Measurements from ENCODE around the gene CPA5. TPM values are rescaled to one million over a fixed set of nuclear protein-coding genes. Genes with fewer than 3 reads are reported as not detected.
"Not testable (repeated sequence)": the region's sequence is repeated elsewhere in the genome, so short reads cannot be mapped to it uniquely, and the experiment has no call there.

Gene CPA5
- total RNA-seq, 2 donors from 2014 or later: 1.7 to 9.9 TPM

DNA sequence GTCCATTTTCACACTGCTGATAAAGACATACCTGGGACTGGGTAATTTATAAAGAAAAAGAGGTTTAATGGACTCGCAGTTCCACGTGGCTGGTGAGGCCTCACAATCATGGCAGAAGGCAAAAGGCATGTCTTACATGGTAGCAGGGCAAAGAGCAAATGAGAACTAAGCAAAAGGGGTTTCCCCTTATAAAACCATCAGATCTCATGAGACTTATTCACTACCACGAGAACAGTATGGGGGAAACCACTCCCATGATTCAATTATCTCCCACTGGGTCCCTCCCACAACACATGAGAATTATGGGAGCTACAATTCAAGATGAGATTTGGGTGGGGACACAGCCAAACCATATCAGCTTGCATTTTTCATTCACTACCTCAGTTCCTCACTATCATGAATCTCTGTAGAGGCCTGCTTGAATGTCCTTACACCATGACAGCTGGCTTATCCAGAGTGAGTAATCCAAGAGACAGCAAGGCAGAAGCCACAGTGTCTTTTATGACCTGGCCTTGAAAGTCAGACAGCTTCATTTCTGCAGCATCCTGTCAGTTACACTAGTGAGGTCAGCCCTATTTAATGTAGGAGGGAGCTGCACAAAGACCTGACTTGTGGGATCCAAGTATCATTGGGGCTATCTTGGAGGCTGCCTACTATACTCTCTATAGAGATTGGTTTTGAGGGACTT is 22.9 kb upstream of the CPA5 start:
- H3K9me3 Mint-ChIP-seq; H3K36me3 Mint-ChIP-seq; DNase-seq (ENCODE audit: low spot score in 2 of 2): not testable (repeated sequence)
- H3K27ac Mint-ChIP-seq: peak overlapping the region in 1 of 2 donors; percentile 32
- peak; percentile 34 to 91 for ATAC-seq

DNA sequence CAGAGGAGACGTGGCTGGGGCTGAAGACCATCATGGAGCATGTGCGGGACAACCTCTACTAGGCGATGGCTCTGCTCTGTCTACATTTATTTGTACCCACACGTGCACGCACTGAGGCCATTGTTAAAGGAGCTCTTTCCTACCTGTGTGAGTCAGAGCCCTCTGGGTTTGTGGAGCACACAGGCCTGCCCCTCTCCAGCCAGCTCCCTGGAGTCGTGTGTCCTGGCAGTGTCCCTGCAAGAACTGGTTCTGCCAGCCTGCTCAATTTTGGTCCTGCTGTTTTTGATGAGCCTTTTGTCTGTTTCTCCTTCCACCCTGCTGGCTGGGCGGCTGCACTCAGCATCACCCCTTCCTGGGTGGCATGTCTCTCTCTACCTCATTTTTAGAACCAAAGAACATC is 22.0 kb upstream of the CPA5 start:
- peak overlapping the region in 1 of 2 donors; percentile 12 for H3K27ac Mint-ChIP-seq
- H3K36me3 Mint-ChIP-seq: no peaks in the 10 kb centered on the region
- ATAC-seq (no peak), DNase-seq (ENCODE audit: low spot score in 2 of 2) (no peak)
- H3K9me3 Mint-ChIP-seq: peaks cover 0 to 9% of the 10 kb centered on the region in 2 donors

DNA sequence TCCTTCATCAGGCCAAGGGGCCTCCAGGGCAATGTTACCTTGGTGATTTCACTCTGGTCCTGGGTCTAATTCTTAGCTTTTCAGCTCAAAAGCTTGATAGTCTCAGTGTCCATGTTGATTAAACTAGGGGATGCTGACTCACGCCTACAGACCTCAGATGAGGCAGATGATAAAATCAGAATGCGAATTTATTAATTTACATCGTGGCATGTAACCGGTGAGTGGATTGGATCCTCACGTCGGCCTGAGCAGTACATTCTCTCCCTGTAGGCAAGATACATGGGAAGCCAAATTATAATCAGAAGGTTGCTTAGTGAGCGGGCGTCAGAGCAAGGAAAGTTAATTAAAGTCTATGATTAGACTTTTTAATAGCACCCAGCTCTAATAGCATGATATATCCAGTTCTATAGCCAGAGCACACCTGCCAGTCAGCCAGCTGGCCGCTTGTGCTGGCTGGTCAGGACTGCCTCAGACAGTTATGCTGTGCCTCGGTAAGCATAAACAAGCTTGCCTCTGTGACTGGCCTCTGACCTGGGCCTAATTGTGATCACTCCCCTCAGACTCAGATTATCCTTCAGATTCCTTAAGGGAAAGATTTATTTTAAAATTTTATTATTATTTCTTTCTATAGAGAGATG is 20.2 kb upstream of the CPA5 start:
- Mint-ChIP-seq H3K27ac (no peak overlapping the region), H3K36me3 (no peaks in the 10 kb centered on the region), H3K9me3 (peaks cover 0 to 4% of the 10 kb centered on the region in 2 donors)
- DNase-seq (ENCODE audit: low spot score in 2 of 2) (no peak), ATAC-seq (no peak)

- Mint-ChIP-seq H3K27ac (no peak overlapping the region), H3K36me3 (no peaks in the 10 kb centered on the region), H3K9me3 (no peaks in the 10 kb centered on the region)
- ATAC-seq (no peak), DNase-seq (ENCODE audit: low spot score in 2 of 2) (no peak)
These were observed 14.9 kb upstream of the CPA5 start for GRCh38 chr7:130329681-130330080.

- no peaks in the 10 kb centered on the region for H3K9me3 Mint-ChIP-seq
- no peaks in the 10 kb centered on the region for H3K36me3 Mint-ChIP-seq
- no peak overlapping the region for H3K27ac Mint-ChIP-seq
- no peak for DNase-seq (ENCODE audit: low spot score in 2 of 2)
- ATAC-seq: no peak
These were observed 12.2 kb upstream of the CPA5 start for GRCh38 chr7:130332259-130333053.

GRCh38 chr7:130333832-130334231 is 10.8 kb upstream of the CPA5 start:
- H3K9me3 Mint-ChIP-seq: no peaks in the 10 kb centered on the region
- ATAC-seq (peak in 1 of 2 donors; percentile 53), DNase-seq (ENCODE audit: low spot score in 2 of 2) (no peak)
- no peak overlapping the region for H3K27ac Mint-ChIP-seq
- H3K36me3 Mint-ChIP-seq: no peaks in the 10 kb centered on the region

DNA sequence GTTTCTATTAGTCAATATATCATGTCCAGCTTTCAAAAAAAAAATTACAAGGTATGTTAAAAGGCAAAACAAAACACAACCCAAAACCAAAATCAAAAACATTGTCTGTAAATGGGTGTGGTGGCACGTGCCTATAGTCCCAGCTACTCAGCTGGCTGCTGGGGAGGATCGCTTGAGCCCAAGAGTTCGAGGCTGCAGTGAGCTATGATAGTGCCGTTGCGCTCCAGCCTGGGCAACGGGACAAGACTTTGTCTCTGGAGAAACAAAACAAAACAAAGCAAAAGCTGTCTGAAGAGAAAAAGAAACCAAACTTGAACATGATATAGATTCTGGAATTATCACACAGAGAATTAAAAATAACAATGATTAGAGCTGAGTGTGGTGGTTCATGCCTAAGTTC is 10.3 kb upstream of the CPA5 start:
- no peak for DNase-seq (ENCODE audit: low spot score in 2 of 2)
- ATAC-seq: no peak
- H3K36me3 Mint-ChIP-seq: no peaks in the 10 kb centered on the region
- no peaks in the 10 kb centered on the region for H3K9me3 Mint-ChIP-seq
- H3K27ac Mint-ChIP-seq: no peak overlapping the region

- DNase-seq (ENCODE audit: low spot score in 2 of 2) (no peak), ATAC-seq (no peak)
- no peaks in the 10 kb centered on the region for H3K36me3 Mint-ChIP-seq
- H3K9me3 Mint-ChIP-seq: peaks cover 0 to 4% of the 10 kb centered on the region in 2 donors
- H3K27ac Mint-ChIP-seq: no peak overlapping the region
These were observed 7.1 kb upstream of the CPA5 start for GRCh38 chr7:130337410-130337971.

DNA sequence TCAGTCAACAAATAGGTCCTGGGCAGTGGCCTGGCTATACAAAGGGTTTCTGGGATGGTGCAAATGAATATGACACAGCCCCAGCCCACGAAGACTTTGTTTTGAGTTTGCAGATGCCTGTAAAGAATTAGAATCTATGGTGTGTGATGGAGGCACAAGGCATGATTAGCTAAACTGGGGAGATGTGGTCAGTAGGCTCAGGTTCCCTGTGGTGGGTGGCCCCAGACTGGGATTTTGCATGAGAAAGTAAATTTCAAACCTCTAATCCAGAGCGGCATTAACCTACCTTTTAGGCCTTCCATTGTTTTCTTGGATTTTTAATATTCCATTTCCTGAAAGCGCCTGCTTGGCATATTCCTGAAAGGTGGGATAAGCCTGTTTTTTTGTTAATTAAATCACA is 6.4 kb upstream of the CPA5 start:
- no peak for DNase-seq (ENCODE audit: low spot score in 2 of 2)
- ATAC-seq: no peak

GRCh38 chr7:130341882-130342281 is 2.7 kb upstream of the CPA5 start:
- DNase-seq (ENCODE audit: low spot score in 2 of 2) (no peak), ATAC-seq (no peak)
- Mint-ChIP-seq H3K27ac (no peak overlapping the region), H3K36me3 (no peaks in the 10 kb centered on the region), H3K9me3 (peaks cover 0 to 8% of the 10 kb centered on the region in 2 donors)

More for the DNA sequence above, 6.4 kb upstream of the CPA5 start:
- H3K9me3 Mint-ChIP-seq: peaks cover 0 to 4% of the 10 kb centered on the region in 2 donors
- H3K36me3 Mint-ChIP-seq: no peaks in the 10 kb centered on the region
- no peak overlapping the region for H3K27ac Mint-ChIP-seq

- ATAC-seq (no peak), DNase-seq (ENCODE audit: low spot score in 2 of 2) (no peak)
- Mint-ChIP-seq H3K9me3 (peaks cover 0 to 8% of the 10 kb centered on the region in 2 donors), H3K27ac (no peak overlapping the region), H3K36me3 (no peaks in the 10 kb centered on the region)
These were observed 1.8 kb upstream of the CPA5 start for GRCh38 chr7:130342701-130343380.

- no peaks in the 10 kb centered on the region for H3K36me3 Mint-ChIP-seq
- peaks cover 0 to 8% of the 10 kb centered on the region in 2 donors for H3K9me3 Mint-ChIP-seq
- ATAC-seq: no peak
- no peak overlapping the region for H3K27ac Mint-ChIP-seq
- DNase-seq (ENCODE audit: low spot score in 2 of 2): no peak
These were observed 520 bp downstream of the CPA5 start for GRCh38 chr7:130345136-130345535.

GRCh38 chr7:130345725-130346124 is 1.1 kb downstream of the CPA5 start:
- H3K27ac Mint-ChIP-seq: no peak overlapping the region
- H3K9me3 Mint-ChIP-seq: peaks cover 0 to 8% of the 10 kb centered on the region in 2 donors
- no peak for DNase-seq (ENCODE audit: low spot score in 2 of 2)
- H3K36me3 Mint-ChIP-seq: no peaks in the 10 kb centered on the region
- no peak for ATAC-seq

- Mint-ChIP-seq H3K27ac (no peak overlapping the region), H3K9me3 (peaks cover 0 to 8% of the 10 kb centered on the region in 2 donors), H3K36me3 (no peaks in the 10 kb centered on the region)
- DNase-seq (ENCODE audit: low spot score in 2 of 2) (no peak), ATAC-seq (no peak)
These were observed 1.7 kb downstream of the CPA5 start for GRCh38 chr7:130346177-130346905.

DNA sequence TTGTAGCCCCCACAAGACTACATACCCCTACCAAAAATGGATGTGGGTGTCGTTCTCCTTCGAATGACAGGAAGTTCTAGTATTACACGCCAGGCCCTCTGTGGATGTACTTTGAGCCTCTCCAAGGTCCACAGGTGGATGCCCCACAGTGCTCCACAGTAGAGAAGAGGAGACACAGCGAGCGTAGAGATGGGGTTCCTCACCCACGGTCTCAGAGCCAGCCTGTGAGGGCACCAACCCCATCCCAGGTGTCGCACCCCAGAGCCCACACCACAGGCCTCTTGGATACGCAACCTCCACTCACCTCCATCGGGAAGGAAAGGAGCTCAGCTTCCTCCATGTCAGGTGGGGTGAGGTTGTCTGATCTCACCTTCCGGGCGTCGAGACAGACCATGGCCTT is 2.3 kb downstream of the CPA5 start:
- no peak overlapping the region for H3K27ac Mint-ChIP-seq
- H3K9me3 Mint-ChIP-seq: peaks cover 0 to 3% of the 10 kb centered on the region in 2 donors
- ATAC-seq: no peak

More for the DNA sequence above, 2.3 kb downstream of the CPA5 start:
- DNase-seq (ENCODE audit: low spot score in 2 of 2): no peak
- no peaks in the 10 kb centered on the region for H3K36me3 Mint-ChIP-seq
